GM12878 (cell line): ENCODE data around the gene RIOX2.
"Not testable (repeated sequence)": the region's sequence is repeated elsewhere in the genome, so short reads cannot be mapped to it uniquely, and the experiment has no call there.

Experiments used
- EZH2 ChIP-seq: IDR thresholded peaks from 2 replicates; pipeline ENCODE4 v1.6.1; 2012; ENCODE audit warnings: low read depth, mild to moderate bottlenecking, control low read depth, inconsistent platforms, low read length, borderline replicate concordance; ENCODE audit not compliant: control insufficient read depth
- FOXM1 ChIP-seq: IDR thresholded peaks from 2 replicates; pipeline ENCODE4 v1.6.1; 2012; ENCODE audit warnings: low read depth, mild to moderate bottlenecking, inconsistent platforms, low read length, moderate library complexity
- LARP7 ChIP-seq: fragments of 450-650 bp; IDR thresholded peaks from 2 replicates; pipeline ENCODE4 v1.6.1; 2017; ENCODE audit warnings: mild to moderate bottlenecking
- MTA3 ChIP-seq: IDR thresholded peaks from 2 replicates; pipeline ENCODE4 v1.6.1; 2012; ENCODE audit warnings: low read length, inconsistent platforms, borderline replicate concordance
- POLR2A ChIP-seq: IDR thresholded peaks from 2 replicates; pipeline ENCODE4 v1.6.1; 2011; ENCODE audit warnings: low read depth, mild to moderate bottlenecking, low read length
- RUNX3 ChIP-seq: IDR thresholded peaks from 2 replicates; pipeline ENCODE4 v1.6.1; 2012; ENCODE audit warnings: low read length, inconsistent platforms
- ZNF622 ChIP-seq: fragments of 450-650 bp; IDR thresholded peaks from 2 replicates; pipeline ENCODE4 v1.6.1; 2017; ENCODE audit warnings: mild to moderate bottlenecking, inconsistent platforms
- TF ChIP-seq, protein P1 (sequence below), 3 experiments: IDR thresholded peaks in 2 of 3; conservative IDR thresholded peaks in 1 of 3; 2 replicates each; pipeline ENCODE4 v1.5.1; 2011; ENCODE audit warnings: low read depth in 3 of 3, low read length in 3 of 3, mild to moderate bottlenecking in 3 of 3, control low read depth in 2 of 3, moderate library complexity in 2 of 3, inconsistent platforms in 1 of 3, mixed read lengths in 1 of 3; ENCODE audit not compliant: control insufficient read depth in 2 of 3, insufficient read depth in 1 of 3; ENCODE audit errors: extremely low read depth in 1 of 3
- TF ChIP-seq, protein P2 (sequence below): fragments of 450-650 bp; IDR thresholded peaks from 2 replicates; pipeline ENCODE4 v1.6.1; 2017; ENCODE audit warnings: mild to moderate bottlenecking, moderate library complexity
- TF ChIP-seq, protein P3 (sequence below): fragments of 450-650 bp; IDR thresholded peaks from 2 replicates; pipeline ENCODE4 v1.6.1; 2017; ENCODE audit warnings: mild to moderate bottlenecking, low read depth, inconsistent platforms; ENCODE audit not compliant: poor library complexity, severe bottlenecking
- TF ChIP-seq, protein P4 (sequence below): fragments of 450-650 bp; formaldehyde crosslinking; IDR thresholded peaks from 2 replicates; pipeline ENCODE4 v1.4.0; 2020; ENCODE audit warnings: mild to moderate bottlenecking, moderate library complexity

DNA sequence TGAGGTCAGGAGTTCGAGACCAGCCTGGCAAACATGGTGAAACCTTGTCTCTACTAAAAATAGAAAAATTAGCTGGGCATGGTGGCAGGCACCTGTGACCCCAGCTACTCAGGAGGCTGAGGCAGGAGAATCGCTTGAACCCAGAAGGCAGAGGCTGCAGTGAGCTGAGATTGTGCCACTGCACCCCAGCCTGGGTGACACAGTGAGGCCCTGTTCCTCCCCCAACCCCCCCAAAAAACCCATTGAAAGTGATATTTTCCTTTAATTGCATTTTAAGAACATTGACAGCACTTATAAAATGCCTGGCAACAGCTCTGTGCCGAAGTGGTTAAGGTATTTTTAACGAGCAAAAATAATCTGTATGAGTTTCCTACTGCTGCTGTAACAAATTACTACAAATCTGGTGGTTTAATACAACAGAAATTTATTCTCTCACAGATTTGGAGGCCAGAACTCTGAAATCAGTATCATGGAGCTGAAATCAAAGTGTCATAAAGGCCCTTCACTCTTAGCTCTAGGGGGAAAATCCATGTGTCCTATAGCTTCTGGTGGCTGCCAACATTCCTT, 38.7 kb upstream of the RIOX2 start:
- TF ChIP-seq LARP7, RUNX3, POLR2A, ZNF622, MTA3, FOXM1, EZH2: not testable (repeated sequence)
- TF ChIP-seq, protein P1, sequence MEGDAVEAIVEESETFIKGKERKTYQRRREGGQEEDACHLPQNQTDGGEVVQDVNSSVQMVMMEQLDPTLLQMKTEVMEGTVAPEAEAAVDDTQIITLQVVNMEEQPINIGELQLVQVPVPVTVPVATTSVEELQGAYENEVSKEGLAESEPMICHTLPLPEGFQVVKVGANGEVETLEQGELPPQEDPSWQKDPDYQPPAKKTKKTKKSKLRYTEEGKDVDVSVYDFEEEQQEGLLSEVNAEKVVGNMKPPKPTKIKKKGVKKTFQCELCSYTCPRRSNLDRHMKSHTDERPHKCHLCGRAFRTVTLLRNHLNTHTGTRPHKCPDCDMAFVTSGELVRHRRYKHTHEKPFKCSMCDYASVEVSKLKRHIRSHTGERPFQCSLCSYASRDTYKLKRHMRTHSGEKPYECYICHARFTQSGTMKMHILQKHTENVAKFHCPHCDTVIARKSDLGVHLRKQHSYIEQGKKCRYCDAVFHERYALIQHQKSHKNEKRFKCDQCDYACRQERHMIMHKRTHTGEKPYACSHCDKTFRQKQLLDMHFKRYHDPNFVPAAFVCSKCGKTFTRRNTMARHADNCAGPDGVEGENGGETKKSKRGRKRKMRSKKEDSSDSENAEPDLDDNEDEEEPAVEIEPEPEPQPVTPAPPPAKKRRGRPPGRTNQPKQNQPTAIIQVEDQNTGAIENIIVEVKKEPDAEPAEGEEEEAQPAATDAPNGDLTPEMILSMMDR (IDR thresholded peaks at IDR 0.05 in 2 of 3, conservative IDR thresholded peaks at IDR 0.05 in 1 of 3; ENCODE audit: control insufficient read depth in 2 of 3, extremely low read depth in 1 of 3, insufficient read depth in 1 of 3, low read depth in 3 of 3, low read length in 3 of 3): not testable (repeated sequence)
- TF ChIP-seq, protein P2, sequence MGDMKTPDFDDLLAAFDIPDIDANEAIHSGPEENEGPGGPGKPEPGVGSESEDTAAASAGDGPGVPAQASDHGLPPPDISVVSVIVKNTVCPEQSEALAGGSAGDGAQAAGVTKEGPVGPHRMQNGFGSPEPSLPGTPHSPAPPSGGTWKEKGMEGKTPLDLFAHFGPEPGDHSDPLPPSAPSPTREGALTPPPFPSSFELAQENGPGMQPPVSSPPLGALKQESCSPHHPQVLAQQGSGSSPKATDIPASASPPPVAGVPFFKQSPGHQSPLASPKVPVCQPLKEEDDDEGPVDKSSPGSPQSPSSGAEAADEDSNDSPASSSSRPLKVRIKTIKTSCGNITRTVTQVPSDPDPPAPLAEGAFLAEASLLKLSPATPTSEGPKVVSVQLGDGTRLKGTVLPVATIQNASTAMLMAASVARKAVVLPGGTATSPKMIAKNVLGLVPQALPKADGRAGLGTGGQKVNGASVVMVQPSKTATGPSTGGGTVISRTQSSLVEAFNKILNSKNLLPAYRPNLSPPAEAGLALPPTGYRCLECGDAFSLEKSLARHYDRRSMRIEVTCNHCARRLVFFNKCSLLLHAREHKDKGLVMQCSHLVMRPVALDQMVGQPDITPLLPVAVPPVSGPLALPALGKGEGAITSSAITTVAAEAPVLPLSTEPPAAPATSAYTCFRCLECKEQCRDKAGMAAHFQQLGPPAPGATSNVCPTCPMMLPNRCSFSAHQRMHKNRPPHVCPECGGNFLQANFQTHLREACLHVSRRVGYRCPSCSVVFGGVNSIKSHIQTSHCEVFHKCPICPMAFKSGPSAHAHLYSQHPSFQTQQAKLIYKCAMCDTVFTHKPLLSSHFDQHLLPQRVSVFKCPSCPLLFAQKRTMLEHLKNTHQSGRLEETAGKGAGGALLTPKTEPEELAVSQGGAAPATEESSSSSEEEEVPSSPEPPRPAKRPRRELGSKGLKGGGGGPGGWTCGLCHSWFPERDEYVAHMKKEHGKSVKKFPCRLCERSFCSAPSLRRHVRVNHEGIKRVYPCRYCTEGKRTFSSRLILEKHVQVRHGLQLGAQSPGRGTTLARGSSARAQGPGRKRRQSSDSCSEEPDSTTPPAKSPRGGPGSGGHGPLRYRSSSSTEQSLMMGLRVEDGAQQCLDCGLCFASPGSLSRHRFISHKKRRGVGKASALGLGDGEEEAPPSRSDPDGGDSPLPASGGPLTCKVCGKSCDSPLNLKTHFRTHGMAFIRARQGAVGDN: not testable (repeated sequence)
- TF ChIP-seq, protein P3, sequence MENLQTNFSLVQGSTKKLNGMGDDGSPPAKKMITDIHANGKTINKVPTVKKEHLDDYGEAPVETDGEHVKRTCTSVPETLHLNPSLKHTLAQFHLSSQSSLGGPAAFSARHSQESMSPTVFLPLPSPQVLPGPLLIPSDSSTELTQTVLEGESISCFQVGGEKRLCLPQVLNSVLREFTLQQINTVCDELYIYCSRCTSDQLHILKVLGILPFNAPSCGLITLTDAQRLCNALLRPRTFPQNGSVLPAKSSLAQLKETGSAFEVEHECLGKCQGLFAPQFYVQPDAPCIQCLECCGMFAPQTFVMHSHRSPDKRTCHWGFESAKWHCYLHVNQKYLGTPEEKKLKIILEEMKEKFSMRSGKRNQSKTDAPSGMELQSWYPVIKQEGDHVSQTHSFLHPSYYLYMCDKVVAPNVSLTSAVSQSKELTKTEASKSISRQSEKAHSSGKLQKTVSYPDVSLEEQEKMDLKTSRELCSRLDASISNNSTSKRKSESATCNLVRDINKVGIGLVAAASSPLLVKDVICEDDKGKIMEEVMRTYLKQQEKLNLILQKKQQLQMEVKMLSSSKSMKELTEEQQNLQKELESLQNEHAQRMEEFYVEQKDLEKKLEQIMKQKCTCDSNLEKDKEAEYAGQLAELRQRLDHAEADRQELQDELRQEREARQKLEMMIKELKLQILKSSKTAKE: not testable (repeated sequence)
- TF ChIP-seq, protein P4, sequence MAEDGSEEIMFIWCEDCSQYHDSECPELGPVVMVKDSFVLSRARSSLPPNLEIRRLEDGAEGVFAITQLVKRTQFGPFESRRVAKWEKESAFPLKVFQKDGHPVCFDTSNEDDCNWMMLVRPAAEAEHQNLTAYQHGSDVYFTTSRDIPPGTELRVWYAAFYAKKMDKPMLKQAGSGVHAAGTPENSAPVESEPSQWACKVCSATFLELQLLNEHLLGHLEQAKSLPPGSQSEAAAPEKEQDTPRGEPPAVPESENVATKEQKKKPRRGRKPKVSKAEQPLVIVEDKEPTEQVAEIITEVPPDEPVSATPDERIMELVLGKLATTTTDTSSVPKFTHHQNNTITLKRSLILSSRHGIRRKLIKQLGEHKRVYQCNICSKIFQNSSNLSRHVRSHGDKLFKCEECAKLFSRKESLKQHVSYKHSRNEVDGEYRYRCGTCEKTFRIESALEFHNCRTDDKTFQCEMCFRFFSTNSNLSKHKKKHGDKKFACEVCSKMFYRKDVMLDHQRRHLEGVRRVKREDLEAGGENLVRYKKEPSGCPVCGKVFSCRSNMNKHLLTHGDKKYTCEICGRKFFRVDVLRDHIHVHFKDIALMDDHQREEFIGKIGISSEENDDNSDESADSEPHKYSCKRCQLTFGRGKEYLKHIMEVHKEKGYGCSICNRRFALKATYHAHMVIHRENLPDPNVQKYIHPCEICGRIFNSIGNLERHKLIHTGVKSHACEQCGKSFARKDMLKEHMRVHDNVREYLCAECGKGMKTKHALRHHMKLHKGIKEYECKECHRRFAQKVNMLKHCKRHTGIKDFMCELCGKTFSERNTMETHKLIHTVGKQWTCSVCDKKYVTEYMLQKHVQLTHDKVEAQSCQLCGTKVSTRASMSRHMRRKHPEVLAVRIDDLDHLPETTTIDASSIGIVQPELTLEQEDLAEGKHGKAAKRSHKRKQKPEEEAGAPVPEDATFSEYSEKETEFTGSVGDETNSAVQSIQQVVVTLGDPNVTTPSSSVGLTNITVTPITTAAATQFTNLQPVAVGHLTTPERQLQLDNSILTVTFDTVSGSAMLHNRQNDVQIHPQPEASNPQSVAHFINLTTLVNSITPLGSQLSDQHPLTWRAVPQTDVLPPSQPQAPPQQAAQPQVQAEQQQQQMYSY (CRISPR knock-in tag): not testable (repeated sequence)
